ENCODE results near the gene NINJ2. TPM values are rescaled to one million over a fixed set of nuclear protein-coding genes. Genes with fewer than 3 reads are reported as not detected.

NINJ2 gene
- total RNA-seq, 2 experiments from 2014 or later = 13.1 to 13.5 TPM

DNA sequence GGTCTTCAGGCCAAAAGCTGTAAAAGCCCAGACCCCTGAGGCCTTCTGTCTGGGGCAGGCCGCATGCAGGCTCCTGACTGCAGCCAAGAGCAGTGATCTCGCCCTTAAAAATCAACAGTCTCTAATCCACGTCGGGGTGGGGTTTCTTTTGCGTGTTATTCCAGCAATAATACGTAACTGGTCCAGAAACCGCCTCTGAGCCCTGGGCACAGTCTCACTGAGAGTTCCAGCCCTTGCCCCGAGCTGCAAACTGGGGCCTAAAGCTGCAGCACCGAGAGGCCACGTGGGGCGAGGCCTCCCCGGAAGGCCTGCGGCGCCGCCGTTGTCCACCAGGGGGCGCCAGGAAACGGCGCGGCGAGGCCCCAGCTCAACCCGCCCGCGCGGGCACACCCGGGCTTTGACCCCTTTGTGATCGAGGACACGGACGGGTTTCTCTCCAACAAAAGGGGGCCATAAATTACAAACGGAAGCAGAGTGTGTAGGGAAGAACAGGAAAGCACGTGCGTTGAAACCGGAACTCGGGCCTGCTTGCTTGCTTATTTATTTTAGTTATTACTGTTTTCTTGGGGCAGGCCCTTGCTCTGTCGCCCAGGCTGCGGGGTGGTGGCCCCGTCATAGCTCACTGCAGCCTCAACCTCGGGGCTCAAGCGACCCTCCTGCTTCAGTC lies 87.2 kb downstream of the NINJ2 start:
- Mint-ChIP-seq H3K9me3 (no peaks in the 10 kb centered on the region), H3K4me3 (peak overlapping the region; percentile 19), H3K27me3 (peaks cover 2% of the 10 kb centered on the region), H3K27ac (peak overlapping the region; percentile 59), H3K4me1 (peaks cover 50% of the 10 kb centered on the region), H3K36me3 (ENCODE audit: low read depth) (peaks cover 19% of the 10 kb centered on the region)
- CTCF ChIA-PET = interaction anchor here (0.6 to 6.8 kb wide), 54 partner anchors 10 to 542 kb away, joined by 3 to 118 read pairs (median 4); partner anchors contain the start of genes RAD52 and WNK1
- POLR2A ChIA-PET = interaction anchor here (1.0 to 5.6 kb wide), 15 partner anchors 13 to 373 kb away, joined by 3 to 64 read pairs (median 4); partner anchors contain the start of genes RAD52 and WNK1
- DNase-seq = peak; percentile 88

DNA sequence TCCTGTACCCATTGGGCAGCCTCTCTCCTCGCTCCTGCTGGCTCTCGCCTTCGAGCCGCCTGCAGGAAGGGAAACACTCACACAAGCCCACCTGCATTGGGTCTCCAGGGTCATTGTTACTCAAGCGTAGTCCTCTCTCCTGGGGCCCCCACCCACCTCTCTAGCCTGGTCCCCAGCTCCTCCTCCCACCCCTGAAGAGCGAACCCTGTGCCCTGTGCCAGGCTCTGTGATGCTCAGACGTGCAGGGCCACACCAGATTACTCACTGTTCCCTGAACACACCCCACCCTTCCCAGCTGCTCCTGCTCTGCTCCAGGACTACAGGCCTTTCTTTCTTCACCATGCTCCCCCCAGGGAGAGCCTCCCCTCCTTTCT lies 88.1 kb downstream of the NINJ2 start:
- Mint-ChIP-seq H3K27me3 (peaks cover 2% of the 10 kb centered on the region), H3K4me3 (no peak overlapping the region), H3K27ac (no peak overlapping the region), H3K36me3 (ENCODE audit: low read depth) (peaks cover 15% of the 10 kb centered on the region), H3K4me1 (peaks cover 54% of the 10 kb centered on the region), H3K9me3 (no peaks in the 10 kb centered on the region)
- ChIA-PET CTCF (interaction anchor here (0.7 to 6.8 kb wide), 26 partner anchors 9 to 374 kb away, joined by 3 to 118 read pairs (median 6); partner anchors contain the start of genes RAD52 and WNK1), POLR2A (interaction anchor here (1.2 to 5.6 kb wide), 9 partner anchors 56 to 374 kb away, joined by 3 to 64 read pairs (median 6); partner anchors contain the start of genes RAD52 and WNK1)
- DNase-seq = no peak

DNA sequence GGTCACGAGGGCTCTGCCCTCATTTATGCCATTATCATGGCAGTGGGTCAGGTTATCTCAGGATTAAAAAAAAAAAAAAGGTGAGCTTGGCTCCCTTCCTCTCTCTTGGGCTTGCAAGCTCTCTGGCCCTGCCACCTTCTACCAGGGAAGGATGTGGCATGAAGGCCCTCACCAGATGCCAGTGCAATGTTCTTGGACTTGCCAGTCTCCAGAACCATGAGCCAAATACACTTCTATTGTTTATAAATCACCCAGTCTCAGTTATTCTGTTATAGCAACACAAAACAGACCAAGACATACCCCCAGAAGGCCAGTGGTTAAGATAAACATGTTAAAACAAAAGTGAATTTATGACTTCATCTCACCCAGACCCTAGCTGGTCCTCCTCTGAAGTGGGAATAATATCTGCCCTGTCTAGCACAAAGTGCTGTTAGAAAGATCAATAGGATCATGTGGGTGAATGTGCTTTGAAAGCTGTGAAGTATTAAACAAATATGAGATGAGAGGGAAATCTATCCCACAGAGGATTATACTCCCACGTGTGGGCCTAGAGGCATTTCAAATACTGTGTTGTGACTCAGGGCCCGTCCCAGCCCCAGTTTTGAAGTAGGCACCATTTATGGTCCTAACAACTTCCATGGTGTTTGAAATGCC lies 88.6 kb downstream of the NINJ2 start:
- H3K27ac Mint-ChIP-seq = no peak overlapping the region
- H3K4me3 Mint-ChIP-seq = no peak overlapping the region
- peaks cover 15% of the 10 kb centered on the region for H3K36me3 Mint-ChIP-seq (ENCODE audit: low read depth)
- ChIA-PET POLR2A (interaction anchor here (2.6 to 5.6 kb wide), 3 partner anchors 68 to 182 kb away, joined by 7 to 64 read pairs (median 13); partner anchors contain the start of gene WNK1), CTCF (interaction anchor here (0.7 to 6.8 kb wide), 11 partner anchors 9 to 375 kb away, joined by 3 to 118 read pairs (median 9); partner anchors contain the start of genes RAD52 and WNK1)
- no peak for DNase-seq
- H3K4me1 Mint-ChIP-seq = peaks cover 58% of the 10 kb centered on the region
- peaks cover 2% of the 10 kb centered on the region for H3K27me3 Mint-ChIP-seq
- no peaks in the 10 kb centered on the region for H3K9me3 Mint-ChIP-seq

DNA sequence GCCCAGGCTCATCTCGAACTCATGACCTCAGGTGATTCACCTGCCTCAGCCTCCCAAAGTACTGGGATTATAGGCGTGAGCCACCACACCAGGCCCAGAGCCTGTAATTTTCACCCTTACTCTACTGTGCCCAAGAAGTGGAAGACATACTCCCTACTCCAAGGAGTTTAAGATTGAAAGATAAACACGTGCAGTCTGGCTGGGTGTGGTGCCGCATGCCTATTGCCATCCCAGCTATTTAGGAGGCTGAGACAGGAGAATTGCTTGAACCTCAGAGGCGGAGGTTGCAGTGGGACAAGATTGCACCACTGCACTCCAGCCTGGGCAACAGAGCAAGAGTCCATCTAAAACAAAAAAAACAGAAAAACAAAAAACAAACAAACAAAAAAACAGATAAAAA lies 90.0 kb downstream of the NINJ2 start:
- ChIA-PET CTCF (interaction anchor here (0.6 to 5.7 kb wide), 7 partner anchors 9 to 244 kb away, joined by 3 to 50 read pairs (median 4); partner anchors contain the start of gene WNK1), POLR2A (interaction anchor here (4.9 kb wide), 1 partner anchor 178 kb away, joined by 32 read pairs; the partner anchor contains the start of gene WNK1)
- Mint-ChIP-seq H3K27ac (no peak overlapping the region), H3K4me3 (no peak overlapping the region), H3K9me3 (no peaks in the 10 kb centered on the region), H3K36me3 (ENCODE audit: low read depth) (peaks cover 15% of the 10 kb centered on the region), H3K4me1 (peaks cover 71% of the 10 kb centered on the region), H3K27me3 (no peaks in the 10 kb centered on the region)
- no peak for DNase-seq

DNA sequence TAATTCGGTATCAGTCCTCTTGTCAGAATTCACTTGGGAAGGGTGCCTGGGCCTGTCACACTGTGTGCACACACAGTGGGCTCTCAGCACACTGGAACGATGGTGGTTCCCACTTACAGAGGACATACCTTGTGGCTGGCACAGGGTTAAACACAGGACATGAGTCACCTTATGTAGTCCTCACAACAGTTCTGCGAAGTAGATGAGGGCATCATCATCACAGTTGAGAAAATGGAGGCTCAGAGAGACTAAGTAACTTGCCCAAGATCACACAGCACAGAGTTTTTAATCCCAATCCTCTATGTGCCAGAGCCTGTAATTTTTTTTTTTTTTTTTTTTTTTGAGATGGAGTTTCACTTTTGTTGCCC lies 90.7 kb downstream of the NINJ2 start:
- ChIA-PET CTCF (interaction anchor here (0.9 to 5.7 kb wide), 7 partner anchors 9 to 245 kb away, joined by 3 to 50 read pairs (median 5); partner anchors contain the start of gene WNK1), POLR2A (interaction anchor here (1.1 to 4.9 kb wide), 4 partner anchors 9 to 377 kb away, joined by 3 to 32 read pairs (median 4); partner anchors contain the start of genes RAD52 and WNK1)
- H3K4me1 Mint-ChIP-seq = peaks cover 73% of the 10 kb centered on the region
- peaks cover 15% of the 10 kb centered on the region for H3K36me3 Mint-ChIP-seq (ENCODE audit: low read depth)
- no peaks in the 10 kb centered on the region for H3K27me3 Mint-ChIP-seq
- DNase-seq = peak; percentile 43
- H3K27ac Mint-ChIP-seq = peak overlapping the region; percentile 38
- H3K9me3 Mint-ChIP-seq = no peaks in the 10 kb centered on the region
- H3K4me3 Mint-ChIP-seq = no peak overlapping the region

DNA sequence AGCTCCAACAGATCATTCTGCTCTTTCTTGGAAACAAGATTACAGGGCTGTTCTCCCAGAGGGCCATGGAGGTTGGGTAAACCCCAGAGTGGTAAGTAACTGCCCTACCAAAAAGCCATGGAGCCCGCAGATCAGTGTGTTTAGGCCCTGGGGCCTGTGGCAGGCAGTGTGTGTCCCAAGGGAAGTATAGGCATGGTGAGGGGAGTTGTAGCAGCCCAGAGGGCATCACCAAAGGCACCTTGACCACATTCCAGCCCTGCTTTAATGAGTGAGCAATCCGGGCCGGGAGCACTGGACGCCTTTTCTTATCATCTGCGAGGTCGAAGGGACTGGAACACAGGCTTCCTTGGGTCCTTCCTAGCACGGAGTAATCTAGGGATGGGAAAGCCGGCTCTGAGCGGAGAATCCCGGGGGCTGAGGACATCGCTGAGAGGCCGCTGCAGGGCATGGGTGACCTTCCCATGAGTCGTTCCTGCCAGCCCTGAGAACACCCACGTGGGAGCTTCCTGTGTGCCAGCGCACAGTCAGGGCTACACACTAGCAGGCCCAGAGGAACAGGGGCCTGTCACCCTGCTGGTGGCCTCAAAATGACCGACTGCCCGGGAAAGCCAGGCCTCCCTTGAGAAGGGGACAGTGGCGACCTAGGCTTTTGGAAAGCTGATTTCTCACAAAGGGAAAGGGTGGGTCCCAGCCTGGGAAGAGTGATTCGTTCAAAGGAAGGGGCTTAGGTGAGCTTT lies 91.3 kb downstream of the NINJ2 start:
- peaks cover 78% of the 10 kb centered on the region for H3K4me1 Mint-ChIP-seq
- ChIA-PET POLR2A (interaction anchor here (0.7 to 4.9 kb wide), 5 partner anchors 8 to 378 kb away, joined by 3 to 32 read pairs (median 3); partner anchors contain the start of genes RAD52 and WNK1), CTCF (interaction anchor here (0.9 to 5.7 kb wide), 8 partner anchors 8 to 377 kb away, joined by 3 to 50 read pairs (median 6); partner anchors contain the start of genes RAD52 and WNK1)
- peaks cover 15% of the 10 kb centered on the region for H3K36me3 Mint-ChIP-seq (ENCODE audit: low read depth)
- no peaks in the 10 kb centered on the region for H3K9me3 Mint-ChIP-seq
- H3K27ac Mint-ChIP-seq = peak overlapping the region; percentile 38
- H3K4me3 Mint-ChIP-seq = no peak overlapping the region
- DNase-seq = no peak
- H3K27me3 Mint-ChIP-seq = no peaks in the 10 kb centered on the region

DNA sequence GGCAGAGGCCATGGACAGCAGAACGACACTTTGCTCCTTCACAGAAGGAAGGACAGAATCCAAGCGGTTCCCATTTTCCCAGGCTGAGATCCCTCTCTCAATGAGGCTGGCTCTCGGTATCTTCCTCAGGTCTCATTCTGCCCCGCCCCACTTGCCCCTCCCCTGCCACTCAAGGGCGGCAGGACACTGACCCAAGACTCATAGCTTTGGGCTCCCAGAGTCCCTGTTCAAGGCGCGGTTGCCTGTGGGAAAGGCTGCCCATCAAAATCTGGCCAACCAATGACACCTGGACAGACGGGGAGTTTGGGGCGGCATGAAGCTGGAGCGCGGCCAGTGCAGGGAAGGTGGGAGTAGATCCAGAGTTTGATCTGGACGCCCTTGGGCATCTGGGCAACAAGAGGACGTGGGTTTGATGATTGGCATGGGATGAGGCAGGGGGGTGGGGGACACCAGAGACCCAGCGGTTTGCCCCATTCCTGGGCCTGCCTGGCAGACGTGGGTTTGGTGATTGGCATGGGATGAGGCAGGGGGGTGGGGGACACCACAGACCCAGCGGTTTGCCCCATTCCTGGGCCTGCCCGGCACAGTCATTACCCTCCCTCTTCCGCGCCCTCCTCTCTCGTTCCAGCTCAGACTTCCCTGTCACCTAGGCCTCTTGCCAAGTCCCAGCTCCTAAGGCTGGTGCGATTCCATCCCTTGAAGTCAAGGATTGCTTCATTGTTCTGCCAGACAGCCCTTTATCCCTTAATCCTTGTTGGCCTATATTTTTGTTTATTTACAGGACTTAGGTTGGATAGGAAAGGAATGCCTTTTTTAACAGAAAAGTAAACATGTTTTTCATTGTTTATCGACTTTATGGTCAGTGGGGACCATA lies 92.1 kb downstream of the NINJ2 start:
- Mint-ChIP-seq H3K4me3 (peak overlapping the region; percentile 16), H3K27ac (no peak overlapping the region), H3K9me3 (no peaks in the 10 kb centered on the region), H3K4me1 (peaks cover 78% of the 10 kb centered on the region), H3K27me3 (no peaks in the 10 kb centered on the region), H3K36me3 (ENCODE audit: low read depth) (peaks cover 15% of the 10 kb centered on the region)
- CTCF ChIA-PET = interaction anchor here (0.7 to 5.7 kb wide), 10 partner anchors 13 to 378 kb away, joined by 3 to 50 read pairs (median 5); partner anchors contain the start of genes RAD52 and WNK1
- POLR2A ChIA-PET = interaction anchor here (0.7 to 4.9 kb wide), 6 partner anchors 181 to 378 kb away, joined by 3 to 32 read pairs (median 4); partner anchors contain the start of genes RAD52 and WNK1
- no peak for DNase-seq

DNA sequence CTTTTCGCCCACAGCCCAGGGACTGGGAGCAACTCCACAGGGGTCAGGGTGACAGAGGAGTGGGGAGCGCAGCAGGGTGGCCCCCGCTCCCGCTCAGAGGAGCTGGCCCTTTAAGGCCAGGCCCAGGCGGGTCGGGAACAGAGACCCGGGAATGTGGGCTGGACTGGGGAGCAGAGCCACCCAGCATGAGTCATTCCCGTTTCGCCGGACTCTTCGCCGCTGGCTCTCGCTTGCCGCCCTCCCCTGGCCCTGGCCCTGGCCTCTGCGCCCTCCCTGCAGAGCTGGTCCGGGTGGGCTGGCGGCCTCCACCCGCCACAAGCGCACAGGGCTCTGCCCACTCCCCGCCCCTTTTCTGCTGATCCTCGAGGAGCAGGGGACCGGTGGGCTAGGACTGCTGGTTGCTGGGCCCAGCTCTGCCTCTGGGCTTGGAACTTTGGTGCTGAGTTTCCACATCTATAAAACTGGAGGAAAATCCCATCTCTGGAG lies 92.8 kb downstream of the NINJ2 start:
- DNase-seq = no peak
- Mint-ChIP-seq H3K4me3 (no peak overlapping the region), H3K27me3 (no peaks in the 10 kb centered on the region), H3K27ac (no peak overlapping the region), H3K36me3 (ENCODE audit: low read depth) (peaks cover 14% of the 10 kb centered on the region), H3K9me3 (no peaks in the 10 kb centered on the region), H3K4me1 (peaks cover 78% of the 10 kb centered on the region)
- ChIA-PET CTCF (interaction anchor here (0.5 to 5.7 kb wide), 17 partner anchors 12 to 522 kb away, joined by 3 to 50 read pairs (median 4); partner anchors contain the start of genes RAD52 and WNK1), POLR2A (interaction anchor here (1.1 to 4.9 kb wide), 4 partner anchors 181 to 379 kb away, joined by 3 to 32 read pairs (median 6); partner anchors contain the start of genes RAD52 and WNK1)

DNA sequence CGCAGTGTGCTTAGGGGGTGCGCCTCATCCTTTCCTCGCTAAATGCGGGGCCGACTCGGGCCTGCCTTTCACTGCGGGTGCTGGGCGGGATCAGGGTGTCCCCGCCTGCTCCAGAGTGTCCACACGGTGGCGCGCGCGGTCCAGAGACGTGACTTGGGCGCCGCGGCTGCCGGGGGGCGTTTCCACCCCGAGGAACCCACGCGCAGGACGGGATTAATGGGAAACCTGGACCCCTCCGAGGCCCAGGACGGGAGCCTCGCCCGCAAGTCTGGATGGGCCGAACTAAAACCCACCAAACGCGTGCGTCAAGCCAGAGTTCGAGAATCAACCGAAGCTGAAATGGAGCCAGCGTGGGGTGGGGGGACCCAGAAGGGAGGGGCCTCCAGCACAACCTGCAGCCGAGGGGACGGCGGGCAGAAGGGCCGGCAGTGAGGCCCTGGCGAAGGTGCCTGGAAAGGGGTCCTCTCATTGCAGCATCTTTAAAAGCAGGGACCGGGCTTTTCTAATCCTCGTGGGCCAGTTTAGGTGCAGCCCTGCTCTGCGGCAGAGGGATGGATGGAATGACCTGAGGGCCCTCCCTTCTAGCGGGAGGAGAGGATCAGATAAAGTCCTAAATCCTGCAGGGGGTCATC lies 93.3 kb downstream of the NINJ2 start:
- ChIA-PET POLR2A (interaction anchor here (1.1 to 4.9 kb wide), 4 partner anchors 182 to 379 kb away, joined by 3 to 32 read pairs (median 6); partner anchors contain the start of genes RAD52 and WNK1), CTCF (interaction anchor here (0.5 to 5.7 kb wide), 24 partner anchors 12 to 1013 kb away, joined by 3 to 50 read pairs (median 4); partner anchors contain the start of genes RAD52 and WNK1)
- Mint-ChIP-seq H3K36me3 (ENCODE audit: low read depth) (peaks cover 14% of the 10 kb centered on the region), H3K9me3 (no peaks in the 10 kb centered on the region), H3K4me3 (peak overlapping the region; percentile 78), H3K27me3 (no peaks in the 10 kb centered on the region), H3K4me1 (peaks cover 78% of the 10 kb centered on the region), H3K27ac (peak overlapping the region; percentile 10)
- DNase-seq = peak; percentile 87

DNA sequence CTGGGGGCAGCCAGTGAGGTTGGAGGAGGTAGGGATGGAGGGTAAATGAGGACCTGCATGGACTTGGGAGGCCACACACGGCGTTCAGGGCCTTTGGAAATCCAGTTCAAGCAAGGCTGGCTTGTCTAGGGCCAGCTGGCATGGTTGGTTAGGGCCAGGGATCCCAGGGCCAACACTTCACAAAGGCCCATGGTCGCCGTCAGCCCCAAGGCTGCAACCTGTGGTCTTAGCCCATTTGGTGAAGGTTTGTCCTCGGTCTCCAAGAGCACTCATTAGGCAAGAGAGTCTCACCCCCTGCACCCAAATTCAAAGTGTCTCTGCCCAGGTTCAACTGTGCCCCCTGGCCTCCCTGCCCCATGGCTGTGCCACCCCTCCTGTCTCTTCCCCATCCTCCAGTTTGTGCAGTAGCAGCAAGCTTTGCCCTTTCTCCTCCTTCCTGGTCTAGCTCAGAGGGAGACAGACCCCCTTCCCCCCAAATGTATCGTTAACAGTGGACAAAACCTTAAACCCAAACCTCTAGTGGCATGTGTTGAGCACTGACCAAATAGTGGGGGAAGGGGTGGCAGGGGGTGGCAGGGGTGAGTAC lies 94.1 kb downstream of the NINJ2 start:
- Mint-ChIP-seq H3K36me3 (ENCODE audit: low read depth) (peaks cover 17% of the 10 kb centered on the region), H3K4me1 (peaks cover 78% of the 10 kb centered on the region), H3K4me3 (no peak overlapping the region), H3K27me3 (no peaks in the 10 kb centered on the region), H3K27ac (no peak overlapping the region), H3K9me3 (no peaks in the 10 kb centered on the region)
- DNase-seq = no peak
- ChIA-PET CTCF (interaction anchor here (0.5 to 5.7 kb wide), 23 partner anchors 11 to 1014 kb away, joined by 3 to 50 read pairs (median 3); partner anchors contain the start of genes RAD52 and WNK1), POLR2A (interaction anchor here (1.9 to 4.9 kb wide), 2 partner anchors 183 to 380 kb away, joined by 7 to 32 read pairs; partner anchors contain the start of genes RAD52 and WNK1)

Measured in activated CD4-positive, alpha-beta memory T cell treated with anti-CD3 and anti-CD28 coated beads, Interleukin-2, amount 10 ng/mL, durations not matched to agents 7 days and 5 days (primary cell).